Bronchial epithelial cell (primary cell): ENCODE data around the gene PPP2R3B. TPM values are rescaled to one million over a fixed set of nuclear protein-coding genes. Genes with fewer than 3 reads are reported as not detected.

ENCODE experiments used
- DNase-seq: peaks from one replicate; pipeline ENCODE4 v3.0.0-alpha.2; 2010; ENCODE audit warnings: low read depth
- FAIRE-seq: peaks from 2 replicates; lab custom pipeline; 2011; peaks lifted over from hg19 to GRCh38; lab: Jason Lieb, UNC
- H3K27me3 ChIP-seq: 2 replicates; pipeline ENCODE4 v1.5.1; 2011; ENCODE audit warnings: low read length; ENCODE audit not compliant: control insufficient read depth, insufficient read depth
- H3K36me3 ChIP-seq: 2 replicates; pipeline ENCODE4 v1.5.1; 2011; ENCODE audit warnings: low read length; ENCODE audit not compliant: control insufficient read depth, insufficient read depth
- H3K4me3 ChIP-seq: 2 replicates; pipeline ENCODE4 v1.5.1; 2011; ENCODE audit warnings: mild to moderate bottlenecking, low read depth, low read length, control low read depth
- total RNA-seq: library from RNA; depleted of rRNA; stranded (reverse); fragments of >200 nt; gene quantifications from 2 replicates; pipeline ENCODE4 v1.2.1, GENCODE V29; 2014
- TF ChIP-seq, protein P1 (sequence below): IDR thresholded peaks from 2 replicates; pipeline ENCODE4 v1.5.1; 2011; ENCODE audit warnings: mild to moderate bottlenecking, moderate library complexity, low read length, control low read depth, inconsistent platforms; ENCODE audit not compliant: insufficient read depth, severe bottlenecking

The PPP2R3B gene
- total RNA-seq, 1 donor from 2014 or later, result 11.8 TPM

GRCh38 chrX:347351-348117, 39.2 kb downstream of the PPP2R3B start:
- H3K27me3 ChIP-seq, result no peaks in the 10 kb centered on the region
- no peak overlapping the region for H3K4me3 ChIP-seq
- no peak for DNase-seq
- TF ChIP-seq, protein P1, sequence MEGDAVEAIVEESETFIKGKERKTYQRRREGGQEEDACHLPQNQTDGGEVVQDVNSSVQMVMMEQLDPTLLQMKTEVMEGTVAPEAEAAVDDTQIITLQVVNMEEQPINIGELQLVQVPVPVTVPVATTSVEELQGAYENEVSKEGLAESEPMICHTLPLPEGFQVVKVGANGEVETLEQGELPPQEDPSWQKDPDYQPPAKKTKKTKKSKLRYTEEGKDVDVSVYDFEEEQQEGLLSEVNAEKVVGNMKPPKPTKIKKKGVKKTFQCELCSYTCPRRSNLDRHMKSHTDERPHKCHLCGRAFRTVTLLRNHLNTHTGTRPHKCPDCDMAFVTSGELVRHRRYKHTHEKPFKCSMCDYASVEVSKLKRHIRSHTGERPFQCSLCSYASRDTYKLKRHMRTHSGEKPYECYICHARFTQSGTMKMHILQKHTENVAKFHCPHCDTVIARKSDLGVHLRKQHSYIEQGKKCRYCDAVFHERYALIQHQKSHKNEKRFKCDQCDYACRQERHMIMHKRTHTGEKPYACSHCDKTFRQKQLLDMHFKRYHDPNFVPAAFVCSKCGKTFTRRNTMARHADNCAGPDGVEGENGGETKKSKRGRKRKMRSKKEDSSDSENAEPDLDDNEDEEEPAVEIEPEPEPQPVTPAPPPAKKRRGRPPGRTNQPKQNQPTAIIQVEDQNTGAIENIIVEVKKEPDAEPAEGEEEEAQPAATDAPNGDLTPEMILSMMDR, result no peak
- H3K36me3 ChIP-seq, result peaks cover 3% of the 10 kb centered on the region
- FAIRE-seq, result no peak

GRCh38 chrX:346034-346813, 40.5 kb downstream of the PPP2R3B start:
- no peaks in the 10 kb centered on the region for H3K27me3 ChIP-seq
- H3K36me3 ChIP-seq, result peaks cover 3% of the 10 kb centered on the region
- DNase-seq (no peak), FAIRE-seq (no peak)
- no peak overlapping the region for H3K4me3 ChIP-seq
- TF ChIP-seq, protein P1, result no peak

GRCh38 chrX:345020-345925, 41.4 kb downstream of the PPP2R3B start:
- Histone ChIP-seq H3K36me3 (peaks cover 3% of the 10 kb centered on the region), H3K27me3 (no peaks in the 10 kb centered on the region), H3K4me3 (no peak overlapping the region)
- no peak for FAIRE-seq
- DNase-seq, result no peak
- TF ChIP-seq, protein P1, result no peak

GRCh38 chrX:344371-344901, 42.3 kb downstream of the PPP2R3B start:
- no peak for DNase-seq
- Histone ChIP-seq H3K4me3 (no peak overlapping the region), H3K36me3 (peaks cover 3% of the 10 kb centered on the region), H3K27me3 (no peaks in the 10 kb centered on the region)
- TF ChIP-seq, protein P1, result no peak
- no peak for FAIRE-seq

DNA sequence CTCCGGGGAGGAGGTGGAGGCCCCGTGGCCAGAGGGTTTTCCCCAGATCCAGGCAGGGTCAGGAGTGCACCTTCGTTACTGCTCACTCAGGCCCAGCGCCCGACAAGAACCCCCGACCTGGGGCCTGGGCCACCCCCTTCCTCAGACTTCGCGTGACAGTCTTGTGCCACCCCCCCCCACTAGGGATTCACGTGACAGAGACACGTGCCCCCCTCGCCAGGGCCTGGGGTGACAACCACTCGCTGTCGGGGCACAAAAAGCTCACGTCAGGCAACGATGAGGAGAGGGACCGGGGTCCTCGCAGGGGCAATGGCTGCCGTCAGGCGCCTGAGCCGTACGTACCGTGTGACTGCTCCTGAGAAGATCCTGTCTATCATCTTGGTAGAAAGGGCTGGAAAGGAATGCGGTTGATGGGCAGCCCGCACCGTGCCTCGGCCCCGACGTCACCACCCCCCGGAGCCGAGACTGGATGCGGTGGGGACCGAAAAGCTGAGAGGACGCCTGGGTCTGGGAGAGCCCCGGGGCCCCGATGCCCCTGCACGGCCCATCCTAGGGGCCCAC, 45.1 kb downstream of the PPP2R3B start:
- Histone ChIP-seq H3K4me3 (no peak overlapping the region), H3K36me3 (peaks cover 3% of the 10 kb centered on the region), H3K27me3 (no peaks in the 10 kb centered on the region)
- FAIRE-seq (no peak), DNase-seq (no peak)
- TF ChIP-seq, protein P1, result no peak
